GM08714 (cell line): ENCODE data around the gene ABHD15.

Experiments used
- H3K4me3 ChIP-seq: fragments of 200-500 bp; sonication (Bioruptor generic); 2 replicates; pipeline ENCODE4 v1.5.1; 2014; ENCODE audit warnings: mild to moderate bottlenecking, low read length, inconsistent platforms
- ZNF274 ChIP-seq: IDR thresholded peaks from 2 replicates; pipeline ENCODE4 v1.6.1; 2012; ENCODE audit warnings: mild to moderate bottlenecking, low read depth, low read length

ABHD15 gene

GRCh38 chr17:29566473-29567303 is at the start of gene ABHD15:
Gene ABHD15, minus strand, starts transcription at chr17:29567037. Its CDS starts 71 bp downstream, at chr17:29566966.
- peak within 1 kb of the TSS; percentile 58 for H3K4me3 ChIP-seq
- TF ChIP-seq ZNF274: no peak

- H3K4me3 ChIP-seq: peak overlapping the region; percentile 28; the same call in 1 of the 2 replicates
- TF ChIP-seq ZNF274: no peak
Measured at GRCh38 chr17:29615492-29616299, 48.9 kb upstream of the ABHD15 start.

GRCh38 chr17:29615048-29615385 is 48.2 kb upstream of the ABHD15 start:
- peak overlapping the region; percentile 10; the same call in 1 of the 2 replicates for H3K4me3 ChIP-seq
- no peak for TF ChIP-seq ZNF274

GRCh38 chr17:29614349-29615047 is 47.7 kb upstream of the ABHD15 start:
- H3K4me3 ChIP-seq: no peak overlapping the region
- TF ChIP-seq ZNF274: no peak

GRCh38 chr17:29613856-29614255 is 47.0 kb upstream of the ABHD15 start:
- no peak for TF ChIP-seq ZNF274
- H3K4me3 ChIP-seq: no peak overlapping the region

GRCh38 chr17:29613352-29613837 is 46.6 kb upstream of the ABHD15 start:
- no peak overlapping the region; the same call in 1 of the 2 replicates for H3K4me3 ChIP-seq
- TF ChIP-seq ZNF274: no peak

GRCh38 chr17:29612404-29613280 is 45.8 kb upstream of the ABHD15 start:
- no peak overlapping the region; the same call in 1 of the 2 replicates for H3K4me3 ChIP-seq
- no peak for TF ChIP-seq ZNF274

- H3K4me3 ChIP-seq: no peak overlapping the region
- TF ChIP-seq ZNF274: no peak
Measured at GRCh38 chr17:29612094-29612403, 45.2 kb upstream of the ABHD15 start.

- no peak for TF ChIP-seq ZNF274
- H3K4me3 ChIP-seq: no peak overlapping the region
Measured at GRCh38 chr17:29611351-29612093, 44.7 kb upstream of the ABHD15 start.

GRCh38 chr17:29610395-29610794 is 43.6 kb upstream of the ABHD15 start:
- no peak for TF ChIP-seq ZNF274
- no peak overlapping the region for H3K4me3 ChIP-seq

- TF ChIP-seq ZNF274: no peak
- no peak overlapping the region for H3K4me3 ChIP-seq
Measured at GRCh38 chr17:29608986-29609385, 42.1 kb upstream of the ABHD15 start.

- no peak for TF ChIP-seq ZNF274
- H3K4me3 ChIP-seq: no peak overlapping the region
Measured at GRCh38 chr17:29607557-29608195, 40.8 kb upstream of the ABHD15 start.
